Keratinocyte (primary cell): Measurements from ENCODE around the gene IFNGR1.

Source experiments
- CTCF ChIP-seq, 3 experiments: IDR thresholded peaks in 1 of 3; conservative IDR thresholded peaks in 1 of 3; optimal IDR thresholded peaks in 1 of 3; 2 replicates in 2 of 3; 3 replicates in 1 of 3; pipeline versions ENCODE3 to v1.5.1; 2011; ENCODE audit warnings: low read length in 3 of 3, mild to moderate bottlenecking in 3 of 3, moderate library complexity in 2 of 3, control low read depth in 1 of 3, inconsistent platforms in 1 of 3; ENCODE audit not compliant: insufficient read depth in 2 of 3; ENCODE audit errors: extremely low read depth in 1 of 3
- EZH2 ChIP-seq: IDR thresholded peaks from one replicate; pipeline ENCODE4 v1.6.1; 2012; ENCODE audit warnings: inconsistent platforms, mild to moderate bottlenecking, low read length, moderate library complexity

- TF ChIP-seq CTCF (optimal IDR thresholded peaks at IDR 0.05 in 1 of 3, IDR thresholded peaks at IDR 0.05 in 1 of 3, conservative IDR thresholded peaks at IDR 0.05 in 1 of 3; ENCODE audit: extremely low read depth in 1 of 3, insufficient read depth in 2 of 3, low read length in 3 of 3) (no peak), EZH2 (no peak)
Observed at GRCh38 chr6:137206577-137206976, 12.6 kb downstream of the IFNGR1 start.
